Measurements from ENCODE around the gene CENPA.

GRCh38 chr2:26801796-26802195 lies 15.9 kb downstream of the CENPA start:
- TF ChIP-seq CTCF (IDR thresholded peaks at IDR 0.05) = no peak
- TF ChIP-seq EP300 (IDR thresholded peaks at IDR 0.05) = no peak
- TF ChIP-seq POLR2A (IDR thresholded peaks at IDR 0.05) = no peak

Data from tibial nerve (tissue), 4 donors.